GM12864 (cell line): ENCODE results near the gene GPC5.

ENCODE experiments used
- DNase-seq: peaks from one replicate; pipeline ENCODE4 v3.0.0-alpha.2; 2011; ENCODE audit warnings: low read depth
- H3K4me3 ChIP-seq: 2 replicates; pipeline ENCODE4 v1.5.1; 2011; ENCODE audit warnings: mild to moderate bottlenecking, low read depth, low read length, control low read depth
- TF ChIP-seq, protein P1 (sequence below): IDR thresholded peaks from 2 replicates; pipeline ENCODE4 v1.5.1; 2011; ENCODE audit warnings: low read depth, mild to moderate bottlenecking, moderate library complexity, low read length, control low read depth, inconsistent platforms; ENCODE audit errors: missing control alignments

GPC5 gene

DNA sequence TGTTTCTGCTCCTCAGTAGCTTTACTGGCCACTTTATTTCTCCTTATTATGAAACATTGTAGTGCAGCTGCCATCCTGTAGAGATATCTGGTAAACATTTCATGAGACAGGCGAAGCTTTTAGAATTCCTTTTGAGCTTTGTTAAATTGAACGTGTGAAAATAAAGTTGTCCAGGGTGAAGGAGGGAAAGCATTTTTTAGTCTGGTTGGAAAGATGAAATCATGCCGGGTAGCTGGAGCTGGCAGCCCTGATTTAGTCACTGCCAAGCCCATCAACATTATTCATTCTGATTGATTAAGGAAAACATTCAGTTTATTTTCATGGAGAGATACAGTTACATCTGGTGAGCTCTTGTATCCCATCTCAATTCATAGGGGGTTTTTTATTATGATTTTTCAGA, 1502.0 kb downstream of the GPC5 start:
- no peak for DNase-seq
- TF ChIP-seq, protein P1, sequence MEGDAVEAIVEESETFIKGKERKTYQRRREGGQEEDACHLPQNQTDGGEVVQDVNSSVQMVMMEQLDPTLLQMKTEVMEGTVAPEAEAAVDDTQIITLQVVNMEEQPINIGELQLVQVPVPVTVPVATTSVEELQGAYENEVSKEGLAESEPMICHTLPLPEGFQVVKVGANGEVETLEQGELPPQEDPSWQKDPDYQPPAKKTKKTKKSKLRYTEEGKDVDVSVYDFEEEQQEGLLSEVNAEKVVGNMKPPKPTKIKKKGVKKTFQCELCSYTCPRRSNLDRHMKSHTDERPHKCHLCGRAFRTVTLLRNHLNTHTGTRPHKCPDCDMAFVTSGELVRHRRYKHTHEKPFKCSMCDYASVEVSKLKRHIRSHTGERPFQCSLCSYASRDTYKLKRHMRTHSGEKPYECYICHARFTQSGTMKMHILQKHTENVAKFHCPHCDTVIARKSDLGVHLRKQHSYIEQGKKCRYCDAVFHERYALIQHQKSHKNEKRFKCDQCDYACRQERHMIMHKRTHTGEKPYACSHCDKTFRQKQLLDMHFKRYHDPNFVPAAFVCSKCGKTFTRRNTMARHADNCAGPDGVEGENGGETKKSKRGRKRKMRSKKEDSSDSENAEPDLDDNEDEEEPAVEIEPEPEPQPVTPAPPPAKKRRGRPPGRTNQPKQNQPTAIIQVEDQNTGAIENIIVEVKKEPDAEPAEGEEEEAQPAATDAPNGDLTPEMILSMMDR, result no peak
- no peak overlapping the region for H3K4me3 ChIP-seq

DNA sequence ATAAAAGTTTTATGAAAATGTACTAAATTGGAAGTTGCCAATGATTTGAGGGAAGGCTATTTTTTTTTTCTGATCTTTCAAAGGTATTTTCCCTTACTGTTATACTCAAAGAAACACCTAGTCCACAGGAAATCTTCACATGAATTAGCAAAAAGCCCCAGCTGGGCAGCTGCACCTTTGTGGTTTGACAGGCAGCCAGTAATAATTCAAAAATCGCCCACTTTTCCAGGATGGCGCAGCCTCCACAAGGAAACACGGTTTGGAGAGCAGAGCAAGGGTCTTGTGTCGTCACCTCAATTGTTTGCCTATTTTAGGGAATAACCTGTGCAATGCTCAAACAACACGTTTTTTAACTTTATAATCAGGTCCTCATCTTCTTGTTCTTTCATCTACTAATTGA, 1503.3 kb downstream of the GPC5 start:
- no peak overlapping the region for H3K4me3 ChIP-seq
- DNase-seq, result no peak
- TF ChIP-seq, protein P1, result no peak

DNA sequence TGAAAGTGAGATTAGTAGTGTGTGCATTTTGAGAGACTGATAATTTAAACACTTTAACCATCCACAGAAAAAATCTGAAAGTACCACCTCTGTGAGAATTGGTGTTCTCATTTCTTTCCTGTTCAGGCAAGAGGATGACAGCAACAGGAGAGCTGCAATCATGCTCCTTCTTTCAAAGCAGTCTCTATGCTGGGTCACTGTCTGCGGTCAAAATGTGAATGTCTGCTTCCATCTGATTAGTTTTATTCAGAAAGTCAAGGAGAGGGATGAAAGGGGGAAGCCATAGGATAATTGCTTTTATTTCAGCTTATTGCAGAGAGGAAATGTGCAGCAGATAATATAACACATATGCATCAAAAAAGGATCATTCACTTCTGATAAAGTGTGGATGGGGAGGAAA, 1514.2 kb downstream of the GPC5 start:
- TF ChIP-seq, protein P1, result no peak
- H3K4me3 ChIP-seq, result no peak overlapping the region
- DNase-seq, result no peak

DNA sequence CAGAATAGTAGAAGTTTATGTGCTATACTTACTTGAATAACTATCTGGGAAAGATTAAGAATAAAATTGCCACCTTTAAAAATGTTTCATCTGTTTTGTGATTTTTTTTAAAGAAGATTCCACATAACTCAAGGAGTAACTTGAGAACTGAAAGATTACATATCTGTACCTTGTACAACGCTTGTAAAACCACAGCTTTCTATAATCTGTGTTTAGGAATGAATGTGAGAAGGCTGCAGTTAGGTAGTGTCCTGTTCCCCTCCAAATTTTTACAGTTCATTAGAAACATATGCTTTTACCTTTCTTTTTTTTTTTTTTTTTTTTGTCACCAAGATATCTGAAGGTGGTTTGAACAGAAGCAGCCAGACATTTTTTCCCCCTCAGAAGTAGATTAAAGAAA, 1515.4 kb downstream of the GPC5 start:
- DNase-seq, result no peak
- TF ChIP-seq, protein P1, result no peak
- H3K4me3 ChIP-seq, result no peak overlapping the region
